Endothelial cell (in vitro differentiated cells): ENCODE data around the gene RALGPS1. TPM values are rescaled to one million over a fixed set of nuclear protein-coding genes. Genes with fewer than 3 reads are reported as not detected.

Experiments
- DNase-seq: peaks from one replicate; pipeline ENCODE4 v3.0.0; 2021; ENCODE audit warnings: low spot score
- H3K27ac Mint-ChIP-seq: one replicate; pipeline ENCODE4 v1.8.0; 2021; ENCODE audit warnings: mixed read lengths, inconsistent platforms; ENCODE audit not compliant: unreplicated experiment
- H3K27me3 Mint-ChIP-seq: one replicate; pipeline ENCODE4 v1.8.0; 2021; ENCODE audit warnings: mild to moderate bottlenecking, moderate library complexity, mixed read lengths, inconsistent platforms; ENCODE audit not compliant: unreplicated experiment
- H3K36me3 Mint-ChIP-seq: one replicate; pipeline ENCODE4 v1.8.0; 2021; ENCODE audit warnings: mild to moderate bottlenecking, low read depth, mixed read lengths, inconsistent platforms; ENCODE audit not compliant: unreplicated experiment
- H3K4me1 Mint-ChIP-seq: one replicate; pipeline ENCODE4 v1.8.0; 2021; ENCODE audit warnings: mild to moderate bottlenecking, mixed read lengths, inconsistent platforms; ENCODE audit not compliant: unreplicated experiment
- H3K4me3 Mint-ChIP-seq: one replicate; pipeline ENCODE4 v1.8.0; 2021; ENCODE audit warnings: mild to moderate bottlenecking, mixed read lengths, inconsistent platforms; ENCODE audit not compliant: unreplicated experiment
- H3K9me3 Mint-ChIP-seq: one replicate; pipeline ENCODE4 v1.8.0; 2021; ENCODE audit warnings: mixed read lengths, inconsistent platforms; ENCODE audit not compliant: unreplicated experiment
- total RNA-seq: library from RNA; stranded (reverse); fragmentation: NEBNext Ultra II Directional; extraction: Animal tissue kit (Norgen Biotek cat#: 25700); gene quantifications from one replicate; pipeline ENCODE4 v1.2.1, GENCODE V29; 2021; ENCODE audit not compliant: unreplicated experiment
- TF ChIP-seq, protein P1 (sequence below): fragments of 200-600 bp; sonication (generic); IDR thresholded peaks from one replicate; pipeline ENCODE4 v1.5.0; 2021; ENCODE audit warnings: antibody characterized with exemption; ENCODE audit not compliant: unreplicated experiment

Gene RALGPS1
- total RNA-seq, 1 donor from 2014 or later: 6.4 TPM

DNA sequence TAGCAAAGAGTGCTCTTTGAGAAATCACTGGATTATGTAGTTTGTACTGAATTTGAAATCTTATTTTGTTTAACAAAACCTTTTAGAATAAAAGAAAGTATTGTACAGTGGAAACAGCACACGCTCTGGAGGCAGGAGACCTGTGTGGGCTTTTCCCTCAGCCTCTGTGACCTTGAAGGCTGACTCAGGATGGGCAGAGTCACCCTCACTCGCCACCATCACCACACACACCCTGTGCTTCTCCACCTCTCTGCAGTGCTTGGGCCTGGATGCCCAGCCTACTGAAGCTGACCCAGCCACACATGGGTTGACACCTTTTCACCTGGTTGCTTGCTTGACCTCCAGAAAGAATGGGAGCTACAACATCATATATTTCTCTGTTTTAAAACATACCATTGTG is 188.2 kb downstream of the RALGPS1 start:
- no peaks in the 10 kb centered on the region for H3K9me3 Mint-ChIP-seq
- H3K36me3 Mint-ChIP-seq: no peaks in the 10 kb centered on the region
- H3K27ac Mint-ChIP-seq: no peak overlapping the region
- no peak overlapping the region for H3K4me3 Mint-ChIP-seq
- TF ChIP-seq, protein P1, sequence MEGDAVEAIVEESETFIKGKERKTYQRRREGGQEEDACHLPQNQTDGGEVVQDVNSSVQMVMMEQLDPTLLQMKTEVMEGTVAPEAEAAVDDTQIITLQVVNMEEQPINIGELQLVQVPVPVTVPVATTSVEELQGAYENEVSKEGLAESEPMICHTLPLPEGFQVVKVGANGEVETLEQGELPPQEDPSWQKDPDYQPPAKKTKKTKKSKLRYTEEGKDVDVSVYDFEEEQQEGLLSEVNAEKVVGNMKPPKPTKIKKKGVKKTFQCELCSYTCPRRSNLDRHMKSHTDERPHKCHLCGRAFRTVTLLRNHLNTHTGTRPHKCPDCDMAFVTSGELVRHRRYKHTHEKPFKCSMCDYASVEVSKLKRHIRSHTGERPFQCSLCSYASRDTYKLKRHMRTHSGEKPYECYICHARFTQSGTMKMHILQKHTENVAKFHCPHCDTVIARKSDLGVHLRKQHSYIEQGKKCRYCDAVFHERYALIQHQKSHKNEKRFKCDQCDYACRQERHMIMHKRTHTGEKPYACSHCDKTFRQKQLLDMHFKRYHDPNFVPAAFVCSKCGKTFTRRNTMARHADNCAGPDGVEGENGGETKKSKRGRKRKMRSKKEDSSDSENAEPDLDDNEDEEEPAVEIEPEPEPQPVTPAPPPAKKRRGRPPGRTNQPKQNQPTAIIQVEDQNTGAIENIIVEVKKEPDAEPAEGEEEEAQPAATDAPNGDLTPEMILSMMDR: no peak
- DNase-seq: no peak
- H3K4me1 Mint-ChIP-seq: peaks cover 14% of the 10 kb centered on the region
- peaks cover 2% of the 10 kb centered on the region for H3K27me3 Mint-ChIP-seq

DNA sequence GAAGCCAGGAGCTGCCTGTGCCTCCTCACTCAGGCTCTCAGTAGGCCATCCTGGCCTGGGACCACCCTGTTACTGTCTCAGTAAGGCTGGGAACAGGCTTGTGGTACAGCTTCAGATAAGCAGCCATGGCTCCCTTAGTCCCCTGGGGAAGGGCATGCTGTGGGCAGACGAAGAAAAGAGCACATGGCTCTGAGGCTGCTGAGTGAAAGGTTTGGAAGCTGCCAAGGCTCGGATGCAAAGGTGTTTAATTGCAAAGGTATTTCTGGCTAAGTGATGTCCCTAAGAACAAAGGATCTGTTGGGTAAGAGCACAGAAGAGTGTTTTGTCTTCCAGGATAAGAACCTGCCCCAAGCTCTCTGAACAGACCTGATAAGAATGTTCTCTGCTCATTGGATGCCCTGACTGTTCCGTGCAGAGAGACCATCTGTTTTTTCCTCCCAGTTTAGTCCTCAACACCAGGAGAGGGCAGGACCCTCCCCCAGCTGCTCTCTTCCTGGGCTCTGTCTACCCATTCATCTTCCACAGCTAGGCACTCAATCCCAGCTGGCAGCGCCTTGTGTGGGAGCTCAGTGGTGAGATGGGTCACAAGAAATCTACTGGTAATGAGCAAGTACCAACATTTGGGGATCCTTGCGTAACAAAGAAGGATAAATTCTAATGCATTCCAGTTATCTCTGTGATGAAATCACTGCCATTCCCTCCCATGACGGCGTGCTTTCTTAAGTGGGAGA is 190.2 kb downstream of the RALGPS1 start:
- Mint-ChIP-seq H3K4me1 (peaks cover 12% of the 10 kb centered on the region), H3K4me3 (no peak overlapping the region), H3K27me3 (peaks cover 2% of the 10 kb centered on the region), H3K9me3 (no peaks in the 10 kb centered on the region), H3K36me3 (no peaks in the 10 kb centered on the region), H3K27ac (no peak overlapping the region)
- DNase-seq: no peak
- TF ChIP-seq, protein P1: no peak

DNA sequence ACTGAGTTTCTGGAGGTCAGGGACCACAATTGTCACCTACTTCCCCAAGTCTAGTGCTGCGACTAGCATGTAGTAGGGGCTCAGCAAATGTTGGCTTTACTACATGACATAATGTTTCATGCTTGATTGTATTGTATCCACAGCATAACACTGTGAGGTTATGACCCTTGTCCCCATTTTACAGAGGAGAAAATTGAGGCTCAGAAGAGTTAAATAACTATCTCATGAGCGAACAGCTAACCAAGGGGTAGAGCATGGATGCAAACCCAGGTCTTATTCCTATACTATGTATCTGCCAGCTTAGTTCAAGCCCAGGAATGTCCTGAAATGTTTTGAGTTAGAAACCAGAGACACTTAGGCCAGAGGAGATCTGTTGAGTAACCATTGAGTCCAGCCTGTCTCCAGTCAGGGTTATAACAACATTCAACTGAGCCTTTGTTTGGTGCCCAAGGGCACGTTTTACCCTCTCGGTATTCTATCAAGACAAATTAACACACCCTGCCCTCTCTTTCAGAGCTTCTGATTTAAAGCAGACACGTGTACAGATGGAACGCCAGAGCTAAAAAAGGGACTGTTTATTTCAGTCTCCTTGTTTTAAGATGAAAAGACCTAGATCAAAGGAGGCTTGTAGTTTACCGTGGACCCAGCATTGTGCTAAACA is 191.4 kb downstream of the RALGPS1 start:
- no peak overlapping the region for H3K27ac Mint-ChIP-seq
- no peak for DNase-seq
- TF ChIP-seq, protein P1: no peak
- peaks cover 4% of the 10 kb centered on the region for H3K27me3 Mint-ChIP-seq
- no peaks in the 10 kb centered on the region for H3K9me3 Mint-ChIP-seq
- peaks cover 12% of the 10 kb centered on the region for H3K4me1 Mint-ChIP-seq
- no peaks in the 10 kb centered on the region for H3K36me3 Mint-ChIP-seq
- H3K4me3 Mint-ChIP-seq: no peak overlapping the region

DNA sequence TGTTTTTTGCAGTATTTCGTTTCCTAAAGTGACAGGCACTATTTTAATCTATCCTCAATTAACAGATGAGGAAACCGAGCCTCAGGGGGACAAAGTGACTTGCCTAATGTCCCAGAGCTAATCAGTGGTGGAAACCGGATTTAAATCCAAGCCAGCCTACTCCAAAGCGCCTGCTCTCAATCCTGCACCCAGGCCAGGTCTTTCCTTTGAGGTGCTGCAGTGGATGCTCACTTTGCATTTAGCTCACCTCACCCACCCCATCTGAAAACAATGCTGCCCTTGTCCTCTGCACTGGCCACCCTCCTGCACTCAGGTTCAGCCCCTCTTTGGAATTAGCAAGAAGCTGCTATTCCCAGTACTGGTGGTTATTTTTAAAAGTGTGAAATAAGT is 191.9 kb downstream of the RALGPS1 start:
- DNase-seq: no peak
- no peak overlapping the region for H3K27ac Mint-ChIP-seq
- H3K36me3 Mint-ChIP-seq: no peaks in the 10 kb centered on the region
- no peak overlapping the region for H3K4me3 Mint-ChIP-seq
- no peaks in the 10 kb centered on the region for H3K9me3 Mint-ChIP-seq
- H3K4me1 Mint-ChIP-seq: peaks cover 12% of the 10 kb centered on the region
- H3K27me3 Mint-ChIP-seq: peaks cover 4% of the 10 kb centered on the region
- TF ChIP-seq, protein P1: no peak

DNA sequence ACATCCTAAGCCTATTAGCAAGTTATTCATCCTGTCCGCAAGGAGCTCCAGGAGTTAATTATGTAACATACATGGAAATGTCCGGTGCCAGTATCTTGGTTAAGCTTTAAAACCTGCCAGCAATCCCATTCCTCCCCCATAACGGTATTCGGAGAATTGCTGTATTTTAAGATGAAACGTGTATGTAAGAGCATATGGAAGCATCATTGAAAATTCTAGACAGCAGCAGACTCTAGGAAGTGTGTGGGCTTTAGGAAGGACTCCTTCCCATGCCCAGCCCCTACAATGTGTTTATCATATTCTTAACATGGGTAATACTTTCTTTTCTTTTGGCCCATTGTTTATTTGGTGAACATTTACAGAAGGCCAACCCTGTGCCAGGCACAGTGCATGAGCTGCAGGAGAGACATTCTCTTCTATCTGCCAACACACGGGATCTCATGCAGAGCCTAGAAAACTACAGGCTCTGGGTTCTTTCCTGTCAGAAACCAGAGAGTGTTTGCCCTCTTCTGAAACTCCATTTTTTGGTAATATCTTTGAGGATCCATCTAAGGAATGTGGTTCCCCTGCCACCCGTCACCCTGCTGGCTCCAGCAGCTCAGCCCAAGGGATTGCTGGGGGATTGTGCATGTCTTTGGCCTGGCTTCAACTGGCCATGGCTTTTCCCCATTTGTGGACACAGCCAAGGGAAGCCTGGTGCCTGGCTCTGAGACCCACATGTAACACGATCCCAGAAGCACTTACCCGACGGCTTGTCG is 192.8 kb downstream of the RALGPS1 start:
- no peaks in the 10 kb centered on the region for H3K9me3 Mint-ChIP-seq
- TF ChIP-seq, protein P1: no peak
- H3K36me3 Mint-ChIP-seq: no peaks in the 10 kb centered on the region
- no peak overlapping the region for H3K27ac Mint-ChIP-seq
- peaks cover 4% of the 10 kb centered on the region for H3K27me3 Mint-ChIP-seq
- H3K4me3 Mint-ChIP-seq: no peak overlapping the region
- peaks cover 12% of the 10 kb centered on the region for H3K4me1 Mint-ChIP-seq
- no peak for DNase-seq
